Measurements from ENCODE around the gene MSRB1. TPM values are rescaled to one million over a fixed set of nuclear protein-coding genes. Genes with fewer than 3 reads are reported as not detected.

Gene MSRB1
- total RNA-seq, 2 donors from 2014 or later = 20.6 to 23.5 TPM

GRCh38 chr16:1909561-1910231 lies 33.3 kb downstream of the MSRB1 start:
- Mint-ChIP-seq H3K4me3 (no peak overlapping the region), H3K27me3 (ENCODE audit: insufficient read depth) (peaks cover 10% of the 10 kb centered on the region)

GRCh38 chr16:1908983-1909382 lies 34.0 kb downstream of the MSRB1 start:
- H3K4me3 ChIP-seq (ENCODE audit: low read length) = no peak overlapping the region
- no peaks in the 10 kb centered on the region for H3K36me3 ChIP-seq (ENCODE audit: control insufficient read depth, insufficient read depth, low read length)
- DNase-seq = no peak
- H3K27ac ChIP-seq (ENCODE audit: low read depth, low read length) = no peak overlapping the region
- Mint-ChIP-seq H3K4me1 (no peaks in the 10 kb centered on the region), H3K36me3 (ENCODE audit: low read depth) (no peaks in the 10 kb centered on the region), H3K27ac (no peak overlapping the region), H3K4me3 (no peak overlapping the region), H3K27me3 (ENCODE audit: insufficient read depth) (peaks cover 6% of the 10 kb centered on the region), H3K9me3 (no peaks in the 10 kb centered on the region)
- H3K9ac ChIP-seq (ENCODE audit: extremely low read depth, low read length, poor library complexity, severe bottlenecking) = no peak overlapping the region
- 83 to 88% methylated on average over 6 to 9 of the region's 9 CpGs for WGBS, 2 experiments (ENCODE audit: insufficient coverage in 1 of 2, insufficient read length in 1 of 2)
- no peak for TF ChIP-seq CTCF (conservative IDR thresholded peaks at IDR 0.05)
- H3K4me1 ChIP-seq (ENCODE audit: control insufficient read depth, insufficient read depth, low read length) = no peaks in the 10 kb centered on the region
- H3K27me3 ChIP-seq (ENCODE audit: control insufficient read depth, insufficient read depth, low read length, poor library complexity, severe bottlenecking) = peaks cover 5% of the 10 kb centered on the region
- no peaks in the 10 kb centered on the region for H3K9me3 ChIP-seq (ENCODE audit: control insufficient read depth, low read length)

More at GRCh38 chr16:1909561-1910231, 33.3 kb downstream of the MSRB1 start:
- no peak overlapping the region for H3K27ac Mint-ChIP-seq
- no peak for DNase-seq
- no peaks in the 10 kb centered on the region for H3K36me3 Mint-ChIP-seq (ENCODE audit: low read depth)
- WGBS, 2 experiments (ENCODE audit: insufficient coverage in 1 of 2, insufficient read length in 1 of 2) = 89 to 98% methylated on average over 14 to 18 of the region's 18 CpGs
- Histone ChIP-seq H3K9me3 (ENCODE audit: control insufficient read depth, low read length) (no peaks in the 10 kb centered on the region), H3K4me3 (ENCODE audit: low read length) (no peak overlapping the region), H3K36me3 (ENCODE audit: control insufficient read depth, insufficient read depth, low read length) (no peaks in the 10 kb centered on the region), H3K27me3 (ENCODE audit: control insufficient read depth, insufficient read depth, low read length, poor library complexity, severe bottlenecking) (peaks cover 12% of the 10 kb centered on the region), H3K4me1 (ENCODE audit: control insufficient read depth, insufficient read depth, low read length) (no peaks in the 10 kb centered on the region), H3K27ac (ENCODE audit: low read depth, low read length) (no peak overlapping the region), H3K9ac (ENCODE audit: extremely low read depth, low read length, poor library complexity, severe bottlenecking) (no peak overlapping the region)
- H3K9me3 Mint-ChIP-seq = no peaks in the 10 kb centered on the region
- H3K4me1 Mint-ChIP-seq = no peaks in the 10 kb centered on the region
- TF ChIP-seq CTCF (conservative IDR thresholded peaks at IDR 0.05) = no peak

GRCh38 chr16:1908184-1908583 lies 34.8 kb downstream of the MSRB1 start:
- Mint-ChIP-seq H3K27ac (no peak overlapping the region), H3K36me3 (ENCODE audit: low read depth) (no peaks in the 10 kb centered on the region), H3K4me3 (no peak overlapping the region), H3K4me1 (no peaks in the 10 kb centered on the region), H3K9me3 (no peaks in the 10 kb centered on the region), H3K27me3 (ENCODE audit: insufficient read depth) (peaks cover 6% of the 10 kb centered on the region)
- no peak for TF ChIP-seq CTCF (conservative IDR thresholded peaks at IDR 0.05)
- no peak for DNase-seq
- no peak overlapping the region for H3K9ac ChIP-seq (ENCODE audit: extremely low read depth, low read length, poor library complexity, severe bottlenecking)
- H3K27me3 ChIP-seq (ENCODE audit: control insufficient read depth, insufficient read depth, low read length, poor library complexity, severe bottlenecking) = no peaks in the 10 kb centered on the region
- H3K27ac ChIP-seq (ENCODE audit: low read depth, low read length) = no peak overlapping the region
- no peaks in the 10 kb centered on the region for H3K9me3 ChIP-seq (ENCODE audit: control insufficient read depth, low read length)
- H3K4me1 ChIP-seq (ENCODE audit: control insufficient read depth, insufficient read depth, low read length) = no peaks in the 10 kb centered on the region
- WGBS, 2 experiments (ENCODE audit: insufficient coverage in 1 of 2, insufficient read length in 1 of 2) = 84 to 89% methylated on average over 17 of the region's 17 CpGs
- no peak overlapping the region for H3K4me3 ChIP-seq (ENCODE audit: low read length)
- no peaks in the 10 kb centered on the region for H3K36me3 ChIP-seq (ENCODE audit: control insufficient read depth, insufficient read depth, low read length)

All from endodermal cell (in vitro differentiated cells).